Endothelial cell of umbilical vein (primary cell): ENCODE results near the gene IPO13. TPM values are rescaled to one million over a fixed set of nuclear protein-coding genes. Genes with fewer than 3 reads are reported as not detected.

Experiments used
- BruUV-seq: library from RNA; stranded (reverse); fragments of 400-500 nt; replicated peaks from 2 replicates; lab custom pipeline; 2021; lab: Mats Ljungman, UMichigan
- CTCF ChIA-PET: fragments of 300-600, 350-600 bp; sonication (Branson Sonifier 250); formaldehyde crosslinking; loops from one replicate; lab custom pipeline; 2021; ENCODE audit warnings: antibody characterized with exemption, inconsistent platforms; lab: Charles Lee
- POLR2A ChIA-PET: fragments of 300-600, 350-600 bp; sonication (Branson Sonifier 250); formaldehyde crosslinking; loops from one replicate; lab custom pipeline; 2021; ENCODE audit warnings: antibody characterized with exemption, inconsistent platforms; lab: Charles Lee
- DNase-seq: peaks from one replicate; pipeline ENCODE4 v3.0.0-alpha.2; 2011; ENCODE audit warnings: low read depth, low spot score
- FAIRE-seq: peaks from 2 replicates; lab custom pipeline; 2011; peaks lifted over from hg19 to GRCh38; lab: Jason Lieb, UNC
- H2AFZ ChIP-seq: 2 replicates; pipeline ENCODE4 v1.6.0; 2012; ENCODE audit warnings: low read depth, low read length, control low read depth, inconsistent platforms
- H3K27ac ChIP-seq: 2 replicates; pipeline ENCODE4 v1.5.1; 2011; ENCODE audit warnings: low read depth, mild to moderate bottlenecking, control low read depth, low read length, moderate library complexity; ENCODE audit not compliant: insufficient read depth
- H3K27me3 ChIP-seq, 2 experiments: 2 replicates each; pipeline versions ENCODE4 v1.6.0 to v1.6.1; 2011; ENCODE audit warnings: low read length in 2 of 2, mixed read lengths in 1 of 2; ENCODE audit not compliant: control insufficient read depth in 2 of 2, insufficient read depth in 2 of 2
- H3K36me3 ChIP-seq, 2 experiments: 2 replicates in 1 of 2; 3 replicates in 1 of 2; pipeline ENCODE4 v1.5.1; 2011; ENCODE audit warnings: low read length in 2 of 2, mild to moderate bottlenecking in 1 of 2, moderate library complexity in 1 of 2; ENCODE audit not compliant: control insufficient read depth in 2 of 2, insufficient read depth in 2 of 2; ENCODE audit errors: extremely low read depth in 1 of 2
- H3K4me1 ChIP-seq: 3 replicates; pipeline ENCODE4 v1.5.1; 2011; ENCODE audit warnings: mild to moderate bottlenecking, low read length; ENCODE audit not compliant: control insufficient read depth, insufficient read depth; ENCODE audit errors: extremely low read depth
- H3K4me2 ChIP-seq: 2 replicates; pipeline ENCODE4 v1.6.1; 2011; ENCODE audit warnings: low read length, control low read depth, mixed read lengths; ENCODE audit not compliant: insufficient read depth
- H3K4me3 ChIP-seq, 3 experiments: fragments of 200-600 bp in 1 of 3; sonication (generic), shearing (Covaris generic) in 1 of 3; replicated peaks in 1 of 3; 2 replicates each; pipeline ENCODE4 v1.5.1; 2011 to 2016; ENCODE audit warnings: control low read depth in 3 of 3, low read length in 3 of 3, mild to moderate bottlenecking in 2 of 3, inconsistent platforms in 1 of 3, low read depth in 1 of 3, moderate library complexity in 1 of 3; ENCODE audit not compliant: insufficient read depth in 1 of 3
- H3K79me2 ChIP-seq: 2 replicates; pipeline ENCODE4 v1.6.0; 2012; ENCODE audit warnings: low read length, inconsistent platforms; ENCODE audit not compliant: control insufficient read depth, insufficient read depth
- H3K9ac ChIP-seq: replicated peaks from 2 replicates; pipeline ENCODE3; 2011; ENCODE audit warnings: low read length, control low read depth; ENCODE audit not compliant: insufficient read depth; ENCODE audit errors: extremely low read depth
- H3K9me1 ChIP-seq: replicated peaks from 3 replicates; pipeline ENCODE4 v1.6.0; 2011; ENCODE audit warnings: mild to moderate bottlenecking, low read length; ENCODE audit not compliant: control insufficient read depth, insufficient read depth; ENCODE audit errors: extremely low read depth
- H3K9me3 ChIP-seq: replicated peaks from 2 replicates; pipeline ENCODE4 v1.5.1; 2012; ENCODE audit warnings: low read length, inconsistent platforms; ENCODE audit not compliant: control insufficient read depth, insufficient read depth
- H4K20me1 ChIP-seq: replicated peaks from 2 replicates; pipeline ENCODE3; 2011; ENCODE audit warnings: mild to moderate bottlenecking, low read length; ENCODE audit not compliant: control insufficient read depth, insufficient read depth; ENCODE audit errors: extremely low read depth
- EZH2 ChIP-seq: IDR thresholded peaks from 2 replicates; pipeline ENCODE4 v1.6.1; 2012; ENCODE audit warnings: borderline replicate concordance, low read depth, mild to moderate bottlenecking, moderate library complexity, low read length, inconsistent platforms; ENCODE audit not compliant: severe bottlenecking
- FOS ChIP-seq: IDR thresholded peaks from 2 replicates; pipeline ENCODE4 v1.6.1; 2011; ENCODE audit warnings: mild to moderate bottlenecking, low read length, moderate library complexity, borderline replicate concordance; ENCODE audit not compliant: insufficient read depth
- GATA2 ChIP-seq: IDR thresholded peaks from 2 replicates; pipeline ENCODE4 v1.7.0; 2011; ENCODE audit warnings: low read depth, mild to moderate bottlenecking, moderate library complexity, mixed read lengths, low read length; ENCODE audit not compliant: insufficient read length, insufficient read depth
- JUN ChIP-seq: IDR thresholded peaks from 2 replicates; pipeline ENCODE4 v1.6.1; 2011; ENCODE audit warnings: borderline replicate concordance, low read depth; ENCODE audit not compliant: insufficient read length, insufficient read depth
- MYC ChIP-seq: IDR thresholded peaks from one replicate; pipeline ENCODE4 v1.6.1; 2011; ENCODE audit warnings: mild to moderate bottlenecking, low read depth, low read length
- POLR2A ChIP-seq: IDR thresholded peaks from 2 replicates; pipeline ENCODE4 v1.6.1; 2012; ENCODE audit warnings: low read depth, mild to moderate bottlenecking, control low read depth, low read length
- POLR2AphosphoS5 ChIP-seq: IDR thresholded peaks from 2 replicates; pipeline ENCODE4 v1.6.1; 2012; ENCODE audit warnings: low read depth, mild to moderate bottlenecking, control low read depth, low read length, moderate library complexity; ENCODE audit not compliant: insufficient read depth
- dilution Hi-C: fragments of 300-500 bp; cut with MboI; formaldehyde crosslinking; loops from one replicate; pipeline ENCODE4 v1.15.0; 2019; ENCODE audit warnings: low sequenced_read_pairs; ENCODE audit not compliant: extremely low pct_ligation_motif_present
- intact Hi-C: fragments of 100-400 bp; cut with micrococcal nuclease; formaldehyde crosslinking; loops from one replicate; pipeline ENCODE4 v1.10.0; 2022
- polyA plus RNA-seq, 4 experiments: library from polyadenylated mRNA; depleted of rRNA in 3 of 4; stranded (reverse) in 3 of 4; unstranded in 1 of 4; fragments of >200 nt; gene quantifications; 2 replicates each; pipeline versions ENCODE4 v1.2.1 to v1.2.3, GENCODE V29; 2011 to 2012; ENCODE audit warnings: missing spikeins in 1 of 4
- total RNA-seq: library from RNA; stranded (reverse); gene quantifications from 2 replicates; pipeline ENCODE4 v1.2.3, GENCODE V29; 2021
- TF ChIP-seq, protein P1 (sequence below): IDR thresholded peaks from 2 replicates; pipeline ENCODE4 v1.6.1; 2011; ENCODE audit not compliant: insufficient read depth, insufficient read length
- TF ChIP-seq, protein P2 (sequence below), 2 donors: IDR thresholded peaks; 1 replicate in 1 of 2; 2 replicates in 1 of 2; pipeline ENCODE4 v1.5.1; 2011; ENCODE audit warnings: low read length in 2 of 2, mild to moderate bottlenecking in 2 of 2, moderate library complexity in 2 of 2, control low read depth in 1 of 2, inconsistent platforms in 1 of 2, low read depth in 1 of 2; ENCODE audit not compliant: insufficient read depth in 1 of 2; ENCODE audit errors: extremely low read depth in 1 of 2

Gene IPO13
- total and polyA plus RNA-seq, 2 donors (not counting 3 experiments of a cell fraction or from before 2014, with no cell fraction given): 28.9 to 29.3 TPM

DNA sequence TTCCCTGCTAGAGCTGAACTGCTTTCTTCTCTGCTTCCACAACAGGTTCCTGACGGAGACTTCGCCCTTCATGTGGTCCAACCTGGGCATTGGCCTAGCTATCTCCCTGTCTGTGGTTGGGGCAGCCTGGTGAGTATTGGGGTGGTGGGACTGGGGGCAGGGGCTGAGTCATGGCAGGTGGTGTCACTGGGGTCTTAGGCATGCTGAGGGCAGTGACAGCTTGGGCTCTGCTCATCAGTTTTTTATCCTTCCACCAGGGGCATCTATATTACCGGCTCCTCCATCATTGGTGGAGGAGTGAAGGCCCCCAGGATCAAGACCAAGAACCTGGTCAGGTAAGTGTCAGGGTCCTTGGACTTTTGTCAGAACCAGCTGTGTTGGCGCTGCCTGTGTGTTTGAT is 29.3 kb downstream of the IPO13 start:
- peak overlapping the region; percentile 62 for H3K4me2 ChIP-seq
- CTCF ChIA-PET: interaction anchor here (0.9 to 1.9 kb wide), 3 partner anchors 12 to 41 kb away, joined by 3 to 7 read pairs (median 3); no protein-coding TSS in a partner anchor
- intact Hi-C loops: no loop called here
- peaks cover 0 to 15% of the 10 kb centered on the region in 2 experiments for H3K36me3 ChIP-seq
- H3K27me3 ChIP-seq: no peaks in the 10 kb centered on the region
- POLR2A ChIA-PET: no interaction called here
- H3K4me1 ChIP-seq: peaks cover 31% of the 10 kb centered on the region
- no peaks in the 10 kb centered on the region for H4K20me1 ChIP-seq
- peak overlapping the region in 2 of 3 experiments; percentile 71 to 73 for H3K4me3 ChIP-seq
- peaks cover 41% of the 10 kb centered on the region for H3K79me2 ChIP-seq
- TF ChIP-seq, protein P1, sequence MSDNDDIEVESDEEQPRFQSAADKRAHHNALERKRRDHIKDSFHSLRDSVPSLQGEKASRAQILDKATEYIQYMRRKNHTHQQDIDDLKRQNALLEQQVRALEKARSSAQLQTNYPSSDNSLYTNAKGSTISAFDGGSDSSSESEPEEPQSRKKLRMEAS: no peak
- TF ChIP-seq POLR2A: no peak
- no peak for TF ChIP-seq GATA2
- no peak for TF ChIP-seq EZH2
- no peak overlapping the region for H3K27ac ChIP-seq
- H3K9ac ChIP-seq: peak overlapping the region; percentile 80
- no TSS peak for BruUV-seq
- H3K9me1 ChIP-seq: no peaks in the 10 kb centered on the region
- H3K9me3 ChIP-seq: no peaks in the 10 kb centered on the region
- no peak for FAIRE-seq
- no peak overlapping the region for H2AFZ ChIP-seq
- DNase-seq: no peak
- dilution Hi-C loops: no loop called here

DNA sequence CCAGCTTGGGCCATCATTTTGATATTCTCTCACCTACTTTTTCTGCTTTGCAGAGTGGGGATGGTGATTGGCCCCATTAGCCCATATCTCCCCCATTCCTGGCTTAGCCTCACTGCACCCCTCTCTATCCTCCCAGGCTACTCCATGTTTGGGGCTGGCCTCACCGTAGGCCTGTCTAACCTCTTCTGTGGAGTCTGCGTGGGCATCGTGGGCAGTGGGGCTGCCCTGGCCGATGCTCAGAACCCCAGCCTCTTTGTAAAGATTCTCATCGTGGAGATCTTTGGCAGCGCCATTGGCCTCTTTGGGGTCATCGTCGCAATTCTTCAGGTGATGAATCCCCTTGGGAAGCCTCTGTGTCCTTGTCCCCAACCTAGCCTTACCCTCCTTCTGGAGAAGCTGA is 30.1 kb downstream of the IPO13 start:
- ChIA-PET POLR2A (no interaction called here), CTCF (interaction anchor here (1.6 kb wide), 1 partner anchor 213 kb away, joined by 10 read pairs; no protein-coding TSS in a partner anchor)
- Histone ChIP-seq H3K79me2 (peaks cover 47% of the 10 kb centered on the region), H3K9me3 (no peaks in the 10 kb centered on the region), H3K4me1 (peaks cover 31% of the 10 kb centered on the region), H3K4me3 (no peak overlapping the region), H4K20me1 (no peaks in the 10 kb centered on the region), H3K27me3 (no peaks in the 10 kb centered on the region), H3K9me1 (no peaks in the 10 kb centered on the region), H3K4me2 (no peak overlapping the region), H3K27ac (no peak overlapping the region), H3K9ac (no peak overlapping the region), H2AFZ (no peak overlapping the region), H3K36me3 (peaks cover 0 to 15% of the 10 kb centered on the region in 2 experiments)
- TSS peak; percentile 8 for BruUV-seq
- DNase-seq (no peak), FAIRE-seq (no peak)
- intact Hi-C loops: no loop called here
- TF ChIP-seq, protein P2, sequence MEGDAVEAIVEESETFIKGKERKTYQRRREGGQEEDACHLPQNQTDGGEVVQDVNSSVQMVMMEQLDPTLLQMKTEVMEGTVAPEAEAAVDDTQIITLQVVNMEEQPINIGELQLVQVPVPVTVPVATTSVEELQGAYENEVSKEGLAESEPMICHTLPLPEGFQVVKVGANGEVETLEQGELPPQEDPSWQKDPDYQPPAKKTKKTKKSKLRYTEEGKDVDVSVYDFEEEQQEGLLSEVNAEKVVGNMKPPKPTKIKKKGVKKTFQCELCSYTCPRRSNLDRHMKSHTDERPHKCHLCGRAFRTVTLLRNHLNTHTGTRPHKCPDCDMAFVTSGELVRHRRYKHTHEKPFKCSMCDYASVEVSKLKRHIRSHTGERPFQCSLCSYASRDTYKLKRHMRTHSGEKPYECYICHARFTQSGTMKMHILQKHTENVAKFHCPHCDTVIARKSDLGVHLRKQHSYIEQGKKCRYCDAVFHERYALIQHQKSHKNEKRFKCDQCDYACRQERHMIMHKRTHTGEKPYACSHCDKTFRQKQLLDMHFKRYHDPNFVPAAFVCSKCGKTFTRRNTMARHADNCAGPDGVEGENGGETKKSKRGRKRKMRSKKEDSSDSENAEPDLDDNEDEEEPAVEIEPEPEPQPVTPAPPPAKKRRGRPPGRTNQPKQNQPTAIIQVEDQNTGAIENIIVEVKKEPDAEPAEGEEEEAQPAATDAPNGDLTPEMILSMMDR (IDR thresholded peaks at IDR 0.05; ENCODE audit: extremely low read depth in 1 of 2, insufficient read depth in 1 of 2, low read depth in 1 of 2, low read length in 2 of 2): no peak
- TF ChIP-seq JUN: no peak
- no peak for TF ChIP-seq POLR2AphosphoS5
- TF ChIP-seq FOS: no peak
- TF ChIP-seq, protein P1: no peak
- no peak for TF ChIP-seq EZH2
- no peak for TF ChIP-seq MYC
- dilution Hi-C loops: no loop called here
